Activated CD8-positive, alpha-beta memory T cell treated with anti-CD3 and anti-CD28 coated beads, Interleukin-2, amount 50 U/mL, for 1 hour (primary cell): Measurements from ENCODE around the gene COG6.

Experiments used
- DNase-seq: peaks from one replicate; pipeline ENCODE4 v3.0.0-alpha.2; 2020; ENCODE audit errors: extremely low read depth

Gene COG6

GRCh38 chr13:39682310-39682709 lies 26.8 kb downstream of the COG6 start:
- no peak for DNase-seq

DNA sequence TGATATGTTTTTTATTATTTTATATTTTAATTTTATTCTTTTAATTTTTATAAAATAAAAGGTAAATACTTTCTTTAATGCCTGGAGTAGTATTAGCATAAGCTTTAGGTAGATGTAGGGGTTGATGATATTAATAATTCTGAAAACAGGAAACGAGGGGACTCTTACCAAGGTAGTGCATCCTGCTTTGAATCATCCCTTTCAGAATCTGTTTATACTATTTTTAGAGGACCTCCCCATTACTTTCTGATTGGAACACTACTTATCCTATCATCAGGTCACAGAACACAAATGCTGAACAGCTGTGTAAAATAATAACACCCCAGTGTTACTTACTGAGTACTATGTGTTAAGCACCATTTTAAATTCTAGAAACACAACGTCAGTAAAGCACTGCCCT lies 27.3 kb downstream of the COG6 start:
- no peak for DNase-seq

- no peak for DNase-seq
Observed at GRCh38 chr13:39684531-39685137, 29.2 kb downstream of the COG6 start.

GRCh38 chr13:39685652-39686051 lies 30.2 kb downstream of the COG6 start:
- DNase-seq, result no peak

GRCh38 chr13:39688278-39688677 lies 32.8 kb downstream of the COG6 start:
- DNase-seq, result no peak

DNA sequence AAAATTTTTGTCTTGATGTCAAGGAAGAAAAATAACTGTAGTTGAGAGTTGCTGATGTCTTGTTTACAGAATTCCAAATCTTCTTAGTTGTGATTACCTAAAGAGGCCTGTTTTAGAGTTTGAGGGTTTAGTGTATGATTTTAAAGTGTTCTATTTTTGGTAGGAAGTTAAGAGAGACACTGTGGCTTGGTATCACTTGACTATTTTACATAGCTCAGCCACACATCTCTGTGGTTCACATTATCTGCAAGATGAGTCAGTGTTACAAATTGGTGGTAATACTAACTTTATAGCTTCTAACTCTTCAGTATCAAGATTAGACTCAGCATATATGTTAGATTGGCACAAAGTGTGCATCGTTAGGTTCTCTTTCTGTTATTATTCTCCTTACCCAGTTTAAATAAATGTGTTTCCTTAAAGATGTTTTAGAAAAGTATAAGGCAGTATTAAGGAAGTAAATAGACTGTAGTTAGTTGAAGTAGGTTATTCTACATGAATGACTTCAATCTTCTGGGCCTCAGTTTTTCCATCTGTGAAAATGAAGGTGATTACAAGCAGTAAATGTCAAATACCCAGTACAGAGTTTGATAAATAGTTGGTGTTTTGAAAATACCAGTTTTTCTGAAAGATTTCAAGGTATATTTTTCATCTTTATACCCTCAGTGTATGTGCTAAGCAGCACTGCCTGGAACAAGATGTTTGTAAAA lies 33.4 kb downstream of the COG6 start:
- no peak for DNase-seq

DNA sequence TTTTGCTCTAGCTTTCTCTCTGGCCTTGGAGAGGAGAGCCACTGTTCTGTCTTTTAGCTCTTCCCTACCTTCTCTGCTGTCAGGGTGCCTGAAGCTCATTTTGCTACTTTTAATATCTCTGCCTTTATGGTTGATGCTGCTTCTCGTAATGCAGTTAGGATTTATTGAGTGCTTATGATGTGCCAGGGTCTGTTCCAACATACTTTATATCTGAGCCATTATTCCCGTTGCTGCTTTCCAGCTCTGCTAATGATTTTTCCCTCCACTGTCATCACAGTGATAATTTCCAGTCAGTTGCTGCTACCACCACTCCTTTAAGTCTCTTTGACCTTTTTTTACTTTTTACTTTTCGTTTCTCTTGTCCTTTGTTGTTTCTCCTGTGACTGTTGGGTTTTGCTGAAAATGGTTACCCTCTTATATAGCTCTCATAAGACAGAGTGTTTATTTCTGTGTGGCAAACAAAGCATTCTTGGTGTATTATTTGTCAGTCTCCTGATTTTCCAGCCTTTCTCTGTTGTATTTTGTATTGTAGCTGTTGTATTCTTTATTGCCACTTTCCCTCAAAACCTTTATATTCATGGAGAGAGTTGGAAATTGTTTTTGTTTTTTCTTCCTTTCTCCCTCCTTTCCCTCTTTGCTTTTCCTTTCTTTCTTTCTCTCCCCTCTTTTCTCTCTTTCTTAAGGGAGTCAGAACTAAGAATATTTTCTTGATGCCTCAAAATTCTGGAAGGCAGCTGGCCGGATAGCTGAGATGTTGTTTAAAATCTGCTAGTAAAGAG lies 37.4 kb downstream of the COG6 start:
- DNase-seq, result no peak

- no peak for DNase-seq
Observed at GRCh38 chr13:39699274-39699673, 43.8 kb downstream of the COG6 start.

DNA sequence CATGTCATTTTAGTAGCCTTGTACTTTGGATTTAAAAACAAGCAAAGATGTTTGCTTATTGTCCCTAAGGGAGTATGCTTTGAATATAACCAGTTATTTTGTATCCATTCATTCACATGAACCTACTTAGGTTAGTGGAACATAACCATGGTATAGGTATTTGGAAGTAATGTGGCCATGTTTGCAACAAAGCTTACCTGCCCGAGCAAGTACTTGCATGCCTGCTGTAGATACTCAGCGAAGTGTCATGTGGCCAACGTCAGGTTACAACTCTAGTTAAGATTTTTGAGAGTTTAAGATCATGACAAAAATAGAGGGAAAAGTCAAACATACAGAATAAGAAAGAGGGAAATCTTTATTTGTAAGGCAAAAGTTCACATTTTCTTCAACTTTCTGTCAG lies 57.2 kb downstream of the COG6 start:
- no peak for DNase-seq

DNA sequence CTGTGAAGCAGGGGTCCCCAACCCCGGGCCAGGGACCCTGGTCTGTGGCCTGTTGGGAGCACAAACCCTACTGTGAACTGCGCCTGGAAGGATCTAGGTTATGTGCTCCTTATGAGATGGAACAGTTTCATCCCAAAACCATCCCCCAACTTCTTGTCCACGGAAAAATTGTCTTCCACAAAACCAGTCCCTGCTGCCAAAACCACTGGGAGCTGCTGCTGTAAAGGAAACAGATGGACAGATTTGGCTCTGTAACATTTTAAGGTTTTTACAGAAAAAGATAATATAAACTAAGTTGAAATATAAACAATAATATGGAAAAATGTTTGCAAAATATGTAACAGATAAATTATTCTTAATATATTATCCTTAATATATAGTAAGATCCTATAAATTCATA lies 73.7 kb downstream of the COG6 start:
- DNase-seq, result no peak

- DNase-seq, result no peak
Observed at GRCh38 chr13:39734952-39735351, 79.5 kb downstream of the COG6 start.

GRCh38 chr13:39737047-39737446 lies 81.6 kb downstream of the COG6 start:
- DNase-seq, result no peak

GRCh38 chr13:39740761-39741160 lies 85.3 kb downstream of the COG6 start:
- DNase-seq, result no peak

- DNase-seq, result no peak
Observed at GRCh38 chr13:39748961-39749360, 93.5 kb downstream of the COG6 start.

DNA sequence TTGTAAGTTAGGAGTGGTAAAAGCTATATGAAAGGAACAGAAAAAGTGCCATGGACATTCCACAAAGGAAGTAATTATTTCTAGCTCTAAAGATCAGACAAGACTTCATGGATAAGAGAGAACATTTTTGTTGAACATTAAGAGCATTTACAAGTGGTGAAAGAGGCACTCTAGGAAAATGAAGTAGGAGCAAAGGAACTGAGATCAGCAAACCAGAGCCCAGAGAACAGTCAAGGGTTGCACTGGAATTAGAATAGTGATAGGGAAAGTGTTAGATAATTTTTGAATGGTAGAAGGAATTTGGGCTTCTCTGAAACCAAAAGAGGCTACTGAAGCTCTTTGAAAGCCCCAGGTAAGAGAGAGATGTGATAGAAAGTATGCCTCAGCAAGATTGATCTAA lies 94.1 kb downstream of the COG6 start:
- no peak for DNase-seq

GRCh38 chr13:39751805-39752204 lies 96.3 kb downstream of the COG6 start:
- no peak for DNase-seq

- DNase-seq, result no peak
Observed at GRCh38 chr13:39760521-39760920, 105.1 kb downstream of the COG6 start.

GRCh38 chr13:39765801-39766463 lies 110.5 kb downstream of the COG6 start:
- no peak for DNase-seq

- DNase-seq, result no peak
Observed at GRCh38 chr13:39766464-39767158, 111.1 kb downstream of the COG6 start.

DNA sequence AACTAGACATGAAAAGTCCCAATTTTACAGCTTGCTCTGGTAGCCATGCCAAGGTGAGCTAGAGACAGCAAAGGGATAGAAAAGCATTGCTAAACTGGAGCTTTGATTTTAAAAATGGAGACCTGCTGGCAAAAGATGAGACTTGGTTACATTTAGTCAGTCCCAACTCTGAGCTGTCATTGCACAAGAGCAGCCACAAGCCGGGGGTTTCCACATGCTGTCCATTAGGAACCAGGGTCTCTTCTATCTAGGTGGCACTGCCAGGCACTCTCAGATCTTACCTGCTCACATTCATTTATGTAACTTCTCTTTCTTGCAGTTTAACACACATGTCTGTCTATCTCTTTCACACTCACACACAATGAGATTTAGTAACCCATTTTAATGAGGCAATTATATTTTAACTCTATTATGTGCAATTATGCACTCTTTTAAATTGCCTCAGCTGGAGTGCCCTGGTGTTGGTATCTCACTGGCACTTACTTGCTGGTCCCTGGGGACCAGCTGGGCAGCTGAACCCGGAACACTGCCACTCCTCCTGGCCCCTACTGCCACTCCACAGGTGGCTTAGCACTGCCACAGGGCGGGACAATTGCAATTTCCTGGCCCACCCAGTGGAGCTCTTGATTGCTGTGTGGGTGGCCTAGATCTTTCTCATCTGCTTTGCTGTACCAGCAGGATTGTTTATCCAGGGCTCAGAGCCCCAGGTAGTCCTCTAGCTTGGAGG lies 112.5 kb downstream of the COG6 start:
- DNase-seq, result no peak

GRCh38 chr13:39768962-39769361 lies 113.5 kb downstream of the COG6 start:
- no peak for DNase-seq
